AG09319 (cell line): ENCODE results near the gene CAMK2N1.

Experiments used
- DNase-seq: peaks from one replicate; pipeline ENCODE4 v3.0.0-alpha.2; 2010; ENCODE audit warnings: low read depth; ENCODE audit errors: extremely low read depth
- CTCF ChIP-seq: IDR thresholded peaks from 2 replicates; pipeline ENCODE4 v1.5.1; 2011; ENCODE audit warnings: low read depth, mild to moderate bottlenecking, inconsistent platforms, low read length, moderate library complexity

CAMK2N1 gene

GRCh38 chr1:20474333-20474975, 11.6 kb downstream of the CAMK2N1 start:
- no peak for DNase-seq
- TF ChIP-seq CTCF, result no peak

- no peak for TF ChIP-seq CTCF
- DNase-seq, result no peak
Measured at GRCh38 chr1:20473894-20474293, 12.1 kb downstream of the CAMK2N1 start.

GRCh38 chr1:20472860-20473711, 12.9 kb downstream of the CAMK2N1 start:
- no peak for TF ChIP-seq CTCF
- no peak for DNase-seq

GRCh38 chr1:20472121-20472520, 13.9 kb downstream of the CAMK2N1 start:
- DNase-seq, result no peak
- TF ChIP-seq CTCF, result no peak

GRCh38 chr1:20470194-20470593, 15.8 kb downstream of the CAMK2N1 start:
- no peak for DNase-seq

GRCh38 chr1:20469406-20470076, 16.5 kb downstream of the CAMK2N1 start:
- DNase-seq, result no peak
- no peak; the same call in 1 of the 2 replicates for TF ChIP-seq CTCF

More at GRCh38 chr1:20470194-20470593, 15.8 kb downstream of the CAMK2N1 start:
- TF ChIP-seq CTCF, result no peak

- no peak for TF ChIP-seq CTCF
- DNase-seq, result no peak
Measured at GRCh38 chr1:20466273-20466672, 19.7 kb downstream of the CAMK2N1 start.
